Epithelial cell of prostate (primary cell): ENCODE data around the gene TULP4.

Experiments
- DNase-seq: peaks from one replicate; pipeline ENCODE4 v3.0.0-alpha.2; 2011; ENCODE audit warnings: low read depth, low spot score
- H3K27ac ChIP-seq: fragments of 450-650 bp; 2 replicates; pipeline ENCODE4 v1.5.1; 2017; ENCODE audit warnings: mild to moderate bottlenecking

TULP4 gene

GRCh38 chr6:158356586-158357546, 44.6 kb downstream of the TULP4 start:
- no peak for DNase-seq
- no peak overlapping the region for H3K27ac ChIP-seq

DNA sequence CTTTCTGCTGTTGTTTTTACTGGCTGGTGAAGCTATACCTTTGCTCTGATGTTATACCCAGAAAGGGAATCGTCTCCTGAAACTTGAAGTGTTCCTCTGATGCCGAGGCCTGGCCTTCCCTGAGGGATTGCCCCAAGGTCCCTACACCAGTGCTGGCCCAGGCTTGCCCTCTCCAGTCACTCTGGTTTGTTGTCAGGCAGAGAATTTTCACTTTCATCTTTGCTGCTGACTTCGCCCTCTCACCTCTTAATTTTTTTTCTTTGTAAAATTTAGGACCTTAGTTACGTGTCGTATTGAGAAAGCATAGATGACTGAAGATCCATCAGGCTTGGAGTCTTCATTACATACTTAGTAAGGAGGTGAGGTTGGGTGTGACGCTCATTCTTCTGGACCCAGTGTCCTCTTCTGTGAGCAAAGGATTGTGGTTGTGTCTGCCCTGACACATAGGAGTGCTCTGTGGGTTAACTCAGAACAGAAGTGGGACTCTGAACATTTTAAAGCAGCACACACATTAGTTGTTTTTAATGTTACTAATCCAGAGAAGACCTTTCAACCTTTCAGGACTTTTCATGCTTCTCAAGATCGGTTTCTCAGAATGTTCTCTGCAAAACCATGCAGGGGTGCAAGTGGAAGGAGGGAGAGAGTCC, 45.4 kb downstream of the TULP4 start:
- DNase-seq: no peak
- no peak overlapping the region for H3K27ac ChIP-seq

- H3K27ac ChIP-seq: no peak overlapping the region
- no peak for DNase-seq
Measured at GRCh38 chr6:158358450-158359077, 46.3 kb downstream of the TULP4 start.

GRCh38 chr6:158361068-158361467, 48.8 kb downstream of the TULP4 start:
- no peak overlapping the region for H3K27ac ChIP-seq

DNA sequence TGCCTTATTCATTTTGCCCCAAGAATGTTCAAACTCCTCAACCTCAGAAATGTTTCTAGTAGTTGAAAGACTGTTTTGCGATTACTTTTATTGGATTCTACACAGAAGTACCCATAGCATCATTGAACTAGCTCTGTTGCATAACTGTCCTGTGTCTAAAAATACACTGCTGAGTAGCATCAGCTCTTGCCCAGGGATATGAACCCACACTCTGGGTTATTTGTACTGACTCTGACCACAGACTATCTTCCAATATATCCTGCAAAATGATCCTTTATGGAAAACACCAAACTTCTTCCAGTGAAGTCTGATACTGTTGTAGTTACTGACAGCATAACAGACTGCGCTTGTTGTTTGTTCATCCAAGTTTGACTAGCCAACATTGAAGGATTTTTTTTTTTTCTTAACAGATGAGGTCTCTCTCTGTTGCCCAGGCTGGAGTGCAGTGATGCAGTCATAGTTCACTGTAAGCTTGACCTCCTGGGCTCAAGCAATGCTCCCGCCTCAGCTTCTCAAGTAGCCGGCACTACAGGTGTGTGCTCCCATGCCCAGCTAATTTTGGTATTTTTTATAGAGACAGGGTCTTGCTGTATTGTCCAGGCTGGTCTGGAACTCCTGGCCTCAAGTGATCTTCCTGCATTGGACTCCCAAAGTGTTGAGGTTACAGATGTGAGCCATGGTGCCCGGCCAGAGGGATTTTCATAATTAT, 49.9 kb downstream of the TULP4 start:
- H3K27ac ChIP-seq: no peak overlapping the region
- DNase-seq: no peak

More at GRCh38 chr6:158361068-158361467, 48.8 kb downstream of the TULP4 start:
- DNase-seq: no peak

DNA sequence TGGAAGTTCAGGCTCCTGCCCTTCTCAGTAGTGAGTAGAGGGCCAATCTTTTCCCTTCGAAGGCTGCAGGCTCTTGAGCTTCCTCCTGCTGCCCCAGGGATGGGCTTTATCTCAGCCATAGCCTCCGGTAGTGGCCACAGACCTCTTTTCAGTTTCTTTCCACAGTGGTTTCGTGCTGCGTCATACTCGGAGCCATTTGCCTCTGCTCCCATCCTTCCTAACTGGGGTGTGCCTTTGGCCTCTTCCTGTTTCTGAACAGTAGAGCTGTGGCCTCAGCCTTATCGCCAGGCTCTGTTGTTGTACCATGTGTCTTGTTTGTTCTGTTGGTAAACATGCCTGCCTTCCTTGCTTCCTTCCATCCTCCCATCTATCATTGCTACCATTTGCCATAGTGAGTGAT, 54.1 kb downstream of the TULP4 start:
- no peak overlapping the region for H3K27ac ChIP-seq
- no peak for DNase-seq

- DNase-seq: no peak
- H3K27ac ChIP-seq: no peak overlapping the region
Measured at GRCh38 chr6:158367816-158368215, 55.6 kb downstream of the TULP4 start.

GRCh38 chr6:158369241-158369640, 57.0 kb downstream of the TULP4 start:
- H3K27ac ChIP-seq: no peak overlapping the region
- no peak for DNase-seq

- no peak overlapping the region for H3K27ac ChIP-seq
- no peak for DNase-seq
Measured at GRCh38 chr6:158370805-158371204, 58.5 kb downstream of the TULP4 start.

DNA sequence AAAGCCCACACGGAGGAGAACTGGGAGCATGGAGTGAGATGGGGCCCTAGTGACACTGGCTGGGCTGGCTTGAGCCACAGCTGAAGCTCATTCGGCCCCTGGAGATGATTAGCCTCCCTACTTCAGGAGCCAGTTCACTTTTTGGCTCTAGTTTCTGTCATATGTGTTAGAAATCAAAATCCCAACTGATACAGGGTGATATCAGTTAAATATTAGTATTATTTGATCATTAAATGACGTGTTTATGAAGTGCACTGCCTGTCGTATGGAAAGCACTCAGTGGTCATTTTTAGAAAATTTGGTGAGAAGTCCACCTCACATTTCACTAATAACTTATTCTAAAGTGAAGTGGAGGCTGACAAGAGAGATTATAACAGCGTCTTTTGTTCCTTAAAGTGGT, 59.0 kb downstream of the TULP4 start:
- no peak for DNase-seq
- H3K27ac ChIP-seq: no peak overlapping the region

GRCh38 chr6:158372574-158372973, 60.3 kb downstream of the TULP4 start:
- DNase-seq: no peak
- H3K27ac ChIP-seq: no peak overlapping the region

DNA sequence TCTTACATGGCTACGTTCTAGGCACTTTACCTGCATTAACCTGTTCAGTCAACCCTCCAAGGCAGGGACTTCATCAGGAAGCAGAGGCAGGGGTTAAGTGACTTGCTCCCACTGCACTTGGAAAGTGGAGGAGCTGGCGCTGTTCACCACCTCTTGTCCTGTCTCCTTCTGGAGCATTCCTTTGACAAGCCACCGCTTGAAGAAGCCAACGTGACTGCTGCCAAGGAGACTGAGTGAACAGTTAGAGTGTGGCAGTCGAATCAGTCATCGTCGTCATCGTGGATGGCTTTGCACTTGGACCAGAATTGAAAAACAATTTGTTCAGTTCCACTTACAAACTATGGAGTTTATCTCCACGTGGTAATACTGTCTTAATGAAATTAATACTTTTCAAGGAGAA, 60.9 kb downstream of the TULP4 start:
- no peak overlapping the region for H3K27ac ChIP-seq
- DNase-seq: peak; percentile 49

DNA sequence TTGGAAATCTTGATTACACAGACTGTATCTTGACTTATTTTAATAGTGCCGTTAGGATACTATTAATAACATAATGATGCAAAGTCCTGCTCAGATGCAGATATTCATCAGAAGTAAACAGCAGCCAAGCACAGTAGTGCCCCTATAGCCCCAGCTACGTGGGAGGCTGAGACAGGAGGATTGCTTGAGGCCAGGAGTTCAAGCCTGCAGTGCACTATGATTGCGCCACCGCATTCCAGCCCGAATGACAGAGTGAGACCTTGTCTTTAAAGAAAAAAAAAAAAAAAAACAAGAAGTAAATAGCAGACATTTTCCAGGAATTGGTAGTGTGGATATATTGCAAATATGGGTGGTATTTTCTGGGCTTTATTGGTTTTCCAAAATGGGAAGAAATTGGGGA, 61.8 kb downstream of the TULP4 start:
- H3K27ac ChIP-seq: no peak overlapping the region
- DNase-seq: no peak

DNA sequence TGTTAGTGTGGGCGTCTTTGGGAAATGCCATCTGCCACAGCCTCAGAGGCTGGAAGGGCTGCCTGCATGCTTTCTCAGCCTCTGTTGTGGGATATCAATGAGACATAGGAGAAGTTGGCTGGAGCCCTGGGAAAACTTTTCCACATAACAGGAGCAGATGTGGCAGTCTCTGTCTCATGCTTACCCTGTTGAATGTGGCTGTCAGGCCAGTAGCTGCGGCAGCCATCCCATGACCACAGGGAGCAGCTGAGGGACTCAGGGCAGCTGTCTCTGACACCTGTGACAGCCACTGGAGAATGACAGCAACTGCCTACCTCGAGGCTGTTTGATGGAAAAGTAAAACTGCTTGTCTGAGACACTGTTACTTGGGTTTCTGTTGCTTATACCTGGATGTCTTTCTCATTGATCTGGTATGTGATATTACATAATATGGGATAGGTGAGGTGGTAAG, 64.4 kb downstream of the TULP4 start:
- DNase-seq: no peak
- H3K27ac ChIP-seq: peak overlapping the region; percentile 71

DNA sequence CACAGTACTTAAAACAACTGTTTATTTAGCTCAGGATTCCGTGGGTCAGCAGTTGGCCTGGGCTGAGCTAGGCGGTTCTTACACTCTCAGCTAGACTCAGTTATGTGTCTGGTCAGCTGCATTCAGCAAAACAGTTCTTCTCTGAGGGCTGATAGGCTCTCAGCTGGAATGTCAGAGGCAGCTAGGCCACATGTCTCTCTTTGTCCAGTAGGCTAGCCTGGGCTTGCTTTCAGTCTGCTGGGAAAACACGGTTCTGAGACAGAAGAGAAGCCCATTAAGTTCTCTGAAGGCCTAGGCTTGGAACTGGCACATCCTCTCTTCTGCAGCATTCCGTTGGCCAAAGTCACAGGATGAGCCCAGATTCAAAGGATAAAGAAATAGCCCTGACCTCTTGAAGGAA, 65.6 kb downstream of the TULP4 start:
- DNase-seq: peak; percentile 68
- peak overlapping the region; percentile 71 for H3K27ac ChIP-seq

DNA sequence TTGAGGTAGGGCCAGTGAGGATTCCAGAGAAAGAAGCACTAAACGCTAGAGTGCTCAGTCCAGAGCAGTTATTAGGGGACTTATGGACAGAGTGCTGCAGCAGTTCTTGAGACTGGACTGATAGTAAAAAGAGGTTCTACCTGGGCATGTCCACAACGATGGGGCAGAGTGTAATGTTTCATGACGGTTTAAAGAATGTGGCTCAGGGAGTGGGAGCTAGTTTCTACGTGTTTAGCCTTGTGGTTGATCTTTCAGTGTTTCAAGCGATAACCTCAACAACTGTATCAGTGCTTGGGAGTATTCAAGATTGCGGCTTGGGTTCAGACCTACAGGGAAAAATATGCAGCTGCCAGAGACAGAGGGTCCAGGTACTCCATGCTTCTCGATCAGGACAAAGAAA, 67.1 kb downstream of the TULP4 start:
- DNase-seq: no peak
- H3K27ac ChIP-seq: peak overlapping the region; percentile 71

DNA sequence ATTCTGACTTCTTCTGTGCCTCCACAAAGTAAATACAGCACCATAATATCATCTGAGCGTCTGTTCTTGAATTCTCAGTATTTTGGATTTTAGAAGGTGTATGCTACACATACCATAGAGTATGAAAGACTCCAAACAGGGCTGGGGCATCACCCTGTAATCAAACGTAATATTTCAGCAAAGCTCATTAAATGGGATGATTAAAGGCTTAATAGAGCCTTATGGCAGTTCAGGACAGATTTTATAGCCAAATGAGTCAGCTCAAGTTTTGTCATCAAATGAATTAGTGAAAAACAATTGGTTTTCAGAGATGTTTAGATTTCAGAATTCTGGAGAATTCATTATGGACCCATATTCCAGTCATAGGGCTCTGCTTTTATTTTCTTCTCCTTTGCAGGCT, 68.9 kb downstream of the TULP4 start:
- DNase-seq: no peak
- no peak overlapping the region for H3K27ac ChIP-seq

- DNase-seq: no peak
- no peak overlapping the region for H3K27ac ChIP-seq
Measured at GRCh38 chr6:158382491-158382890, 70.2 kb downstream of the TULP4 start.

DNA sequence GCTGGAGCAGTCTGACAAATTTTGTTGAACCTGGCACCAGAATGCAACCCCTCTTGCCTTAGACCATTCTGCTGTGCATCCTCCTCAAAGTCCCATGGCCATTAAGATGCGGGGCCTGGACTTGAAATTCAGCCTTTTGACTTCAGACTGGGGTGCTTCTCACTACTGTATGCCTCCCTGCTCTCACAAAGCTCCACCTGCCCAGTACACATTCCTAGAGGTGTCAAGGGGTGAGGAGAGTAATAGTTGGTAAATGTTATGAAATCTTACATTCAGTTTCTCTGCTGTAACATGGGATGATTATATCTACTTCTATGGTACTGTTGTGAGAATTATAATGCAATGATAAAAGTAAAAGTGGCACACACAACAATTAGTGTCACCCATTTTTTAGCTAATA, 70.8 kb downstream of the TULP4 start:
- H3K27ac ChIP-seq: no peak overlapping the region
- DNase-seq: no peak

DNA sequence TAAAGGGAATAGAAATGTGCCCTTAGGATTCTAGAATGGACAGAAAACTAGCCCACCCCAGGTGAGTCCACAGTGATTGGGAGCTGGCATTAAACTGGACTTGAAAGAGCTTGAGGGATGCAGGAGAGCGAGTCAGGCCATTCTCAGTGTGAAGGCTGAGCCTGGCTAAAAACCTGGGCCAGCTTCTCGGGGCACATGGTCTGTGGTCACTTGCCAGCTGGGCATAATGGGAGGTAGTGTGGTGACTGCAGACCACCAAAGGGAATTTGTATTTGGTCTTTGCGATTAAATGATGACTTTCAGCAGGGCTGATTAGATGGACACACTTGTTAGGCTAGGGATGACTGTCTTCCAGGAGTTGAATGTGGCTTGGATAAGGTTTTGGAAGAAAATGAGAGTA, 71.3 kb downstream of the TULP4 start:
- DNase-seq: no peak
- no peak overlapping the region for H3K27ac ChIP-seq
